Astrocyte of the spinal cord (primary cell): Measurements from ENCODE around the gene REPS2.

ENCODE experiments used
- DNase-seq: peaks from one replicate; pipeline ENCODE4 v3.0.0; 2011; ENCODE audit warnings: low read depth, low spot score
- H3K4me3 ChIP-seq: 2 replicates; pipeline ENCODE4 v1.5.1; 2011; ENCODE audit warnings: low read depth, mild to moderate bottlenecking, low read length, moderate library complexity
- CTCF ChIP-seq: IDR thresholded peaks from 2 replicates; pipeline ENCODE4 v1.5.1; 2012; ENCODE audit warnings: low read depth, mild to moderate bottlenecking, low read length, inconsistent platforms
- in situ Hi-C: cut with HindIII; loops from 2 replicates; pipeline ENCODE4 v1.10.0; 2017; ENCODE audit warnings: low sequenced_read_pairs

Gene REPS2

GRCh38 chrX:17027931-17028330, 81.5 kb downstream of the REPS2 start:
- no peak for DNase-seq
- in situ Hi-C loops, result no loop called here

GRCh38 chrX:17028356-17028755, 81.9 kb downstream of the REPS2 start:
- no peak overlapping the region for H3K4me3 ChIP-seq
- in situ Hi-C loops, result no loop called here
- no peak for DNase-seq
- no peak for TF ChIP-seq CTCF

More at GRCh38 chrX:17027931-17028330, 81.5 kb downstream of the REPS2 start:
- H3K4me3 ChIP-seq, result no peak overlapping the region
- TF ChIP-seq CTCF, result no peak

GRCh38 chrX:17030092-17030491, 83.6 kb downstream of the REPS2 start:
- in situ Hi-C loops, result no loop called here
- TF ChIP-seq CTCF, result no peak
- no peak overlapping the region for H3K4me3 ChIP-seq
- no peak for DNase-seq

GRCh38 chrX:17030580-17031270, 84.3 kb downstream of the REPS2 start:
- DNase-seq, result peak; percentile 76
- H3K4me3 ChIP-seq, result no peak overlapping the region
- no peak for TF ChIP-seq CTCF
- in situ Hi-C loops, result no loop called here

- no peak for TF ChIP-seq CTCF
- in situ Hi-C loops, result no loop called here
- DNase-seq, result no peak
- no peak overlapping the region for H3K4me3 ChIP-seq
Observed at GRCh38 chrX:17031827-17032226, 85.4 kb downstream of the REPS2 start.

GRCh38 chrX:17032351-17032750, 85.9 kb downstream of the REPS2 start:
- in situ Hi-C loops, result no loop called here
- H3K4me3 ChIP-seq, result no peak overlapping the region
- no peak for TF ChIP-seq CTCF
- peak; percentile 91 for DNase-seq
